ENCODE data around the gene AFF1. TPM values are rescaled to one million over a fixed set of nuclear protein-coding genes. Genes with fewer than 3 reads are reported as not detected.
A peak's percentile ranks its signal among the peaks of the same experiment; 100 is the strongest.

The AFF1 gene
- total RNA-seq, 1 donor from 2014 or later = 112 TPM

DNA sequence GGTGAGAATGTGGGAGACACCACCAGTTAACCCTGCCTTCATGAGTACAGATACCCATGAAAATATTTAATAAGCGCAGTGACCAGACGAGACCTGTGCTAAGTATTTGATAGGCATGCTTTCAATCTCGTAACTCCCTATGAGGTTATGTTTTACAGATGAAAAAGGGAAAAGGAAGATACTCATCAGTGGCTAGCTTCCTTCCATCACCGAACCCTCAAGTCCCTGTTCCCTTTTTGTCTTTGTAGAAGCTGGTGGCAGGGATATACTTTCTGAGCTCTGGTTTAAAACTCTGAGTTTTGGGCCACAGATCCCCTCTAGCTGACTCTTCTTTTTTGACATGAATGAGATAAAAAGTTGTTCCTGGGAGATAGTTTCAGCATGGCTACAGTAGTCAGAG lies 26.3 kb downstream of the AFF1 start:
- no peaks in the 10 kb centered on the region for H3K27me3 ChIP-seq
- H3K36me3 ChIP-seq = no peaks in the 10 kb centered on the region
- DNase-seq (ENCODE audit: low spot score in 2 of 2) = no peak
- H3K27ac ChIP-seq = peak overlapping the region; percentile 26 to 40
- no peak overlapping the region for H3K4me3 ChIP-seq
- H3K9me3 ChIP-seq = no peaks in the 10 kb centered on the region
- intact Hi-C loops (cut with DNase I) = no loop called here
- peaks cover 2 to 28% of the 10 kb centered on the region in 2 donors for H3K4me1 ChIP-seq
- TF ChIP-seq, protein P1, sequence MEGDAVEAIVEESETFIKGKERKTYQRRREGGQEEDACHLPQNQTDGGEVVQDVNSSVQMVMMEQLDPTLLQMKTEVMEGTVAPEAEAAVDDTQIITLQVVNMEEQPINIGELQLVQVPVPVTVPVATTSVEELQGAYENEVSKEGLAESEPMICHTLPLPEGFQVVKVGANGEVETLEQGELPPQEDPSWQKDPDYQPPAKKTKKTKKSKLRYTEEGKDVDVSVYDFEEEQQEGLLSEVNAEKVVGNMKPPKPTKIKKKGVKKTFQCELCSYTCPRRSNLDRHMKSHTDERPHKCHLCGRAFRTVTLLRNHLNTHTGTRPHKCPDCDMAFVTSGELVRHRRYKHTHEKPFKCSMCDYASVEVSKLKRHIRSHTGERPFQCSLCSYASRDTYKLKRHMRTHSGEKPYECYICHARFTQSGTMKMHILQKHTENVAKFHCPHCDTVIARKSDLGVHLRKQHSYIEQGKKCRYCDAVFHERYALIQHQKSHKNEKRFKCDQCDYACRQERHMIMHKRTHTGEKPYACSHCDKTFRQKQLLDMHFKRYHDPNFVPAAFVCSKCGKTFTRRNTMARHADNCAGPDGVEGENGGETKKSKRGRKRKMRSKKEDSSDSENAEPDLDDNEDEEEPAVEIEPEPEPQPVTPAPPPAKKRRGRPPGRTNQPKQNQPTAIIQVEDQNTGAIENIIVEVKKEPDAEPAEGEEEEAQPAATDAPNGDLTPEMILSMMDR (IDR thresholded peaks at IDR 0.05) = no peak

DNA sequence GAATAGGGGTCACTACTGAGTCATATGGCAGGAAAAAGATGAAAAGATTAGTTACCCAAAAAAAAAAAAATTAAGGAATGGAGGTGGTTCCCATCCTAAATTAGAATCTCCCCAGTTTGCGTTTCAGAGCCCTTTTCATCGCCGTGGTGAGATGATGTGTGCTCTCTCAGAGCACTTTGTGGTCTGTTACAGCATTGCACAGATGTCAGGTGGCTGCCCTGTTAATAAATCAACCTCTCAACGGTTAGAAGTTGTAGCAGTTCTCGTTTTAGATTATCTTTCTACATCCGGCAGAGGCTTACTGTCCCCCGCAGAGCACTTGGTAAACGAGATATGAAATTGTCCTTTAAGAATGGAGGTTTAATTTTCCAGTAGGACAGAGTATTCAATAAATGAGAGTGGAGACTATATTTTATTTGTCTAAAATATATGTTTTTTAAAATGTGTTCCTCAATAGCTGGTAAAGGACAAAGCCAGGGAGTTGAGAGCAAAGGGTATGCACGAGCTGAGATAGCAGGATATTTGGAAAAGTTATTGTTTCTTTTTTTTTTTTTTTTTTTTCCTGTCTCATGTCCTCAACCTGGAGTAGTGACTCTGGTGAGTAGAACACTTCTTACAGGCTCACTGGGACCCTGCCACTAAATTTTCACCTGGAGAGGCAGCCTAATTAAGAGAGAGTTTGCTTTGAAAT lies 26.9 kb downstream of the AFF1 start:
- TF ChIP-seq, protein P1 (IDR thresholded peaks at IDR 0.05) = no peak
- no peak overlapping the region for H3K4me3 ChIP-seq
- H3K9me3 ChIP-seq = no peaks in the 10 kb centered on the region
- peak overlapping the region; percentile 26 to 40 for H3K27ac ChIP-seq
- H3K4me1 ChIP-seq = peaks cover 2 to 27% of the 10 kb centered on the region in 2 donors
- H3K36me3 ChIP-seq = no peaks in the 10 kb centered on the region
- no peak for DNase-seq (ENCODE audit: low spot score in 2 of 2)
- intact Hi-C loops (cut with DNase I) = no loop called here
- no peaks in the 10 kb centered on the region for H3K27me3 ChIP-seq

DNA sequence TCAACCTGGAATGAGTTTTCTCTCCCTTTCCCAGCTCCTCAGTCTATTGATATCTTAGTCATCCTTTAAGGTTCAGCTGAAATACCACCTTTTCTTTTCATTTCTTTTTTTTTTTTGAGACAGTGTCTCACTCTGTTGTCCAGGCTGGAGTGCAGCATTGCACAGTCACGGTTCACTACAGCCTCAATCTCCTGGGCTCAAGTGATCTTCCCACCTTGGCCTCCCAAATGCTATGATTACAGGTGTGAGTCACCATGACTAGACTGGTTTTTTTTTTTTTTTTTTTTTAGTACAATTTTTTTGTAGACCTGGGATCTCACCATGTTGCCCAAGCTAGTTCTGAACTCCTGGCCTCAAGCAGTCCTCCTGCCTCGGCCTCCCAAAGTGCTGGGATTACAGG lies 28.9 kb downstream of the AFF1 start:
- TF ChIP-seq, protein P1 (IDR thresholded peaks at IDR 0.05) = no peak
- Histone ChIP-seq H3K4me1 (peaks cover 2 to 19% of the 10 kb centered on the region in 2 donors), H3K27ac (no peak overlapping the region), H3K4me3 (no peak overlapping the region), H3K27me3 (no peaks in the 10 kb centered on the region), H3K9me3 (no peaks in the 10 kb centered on the region), H3K36me3 (no peaks in the 10 kb centered on the region)
- intact Hi-C loops (cut with DNase I) = no loop called here
- no peak for DNase-seq (ENCODE audit: low spot score in 2 of 2)

DNA sequence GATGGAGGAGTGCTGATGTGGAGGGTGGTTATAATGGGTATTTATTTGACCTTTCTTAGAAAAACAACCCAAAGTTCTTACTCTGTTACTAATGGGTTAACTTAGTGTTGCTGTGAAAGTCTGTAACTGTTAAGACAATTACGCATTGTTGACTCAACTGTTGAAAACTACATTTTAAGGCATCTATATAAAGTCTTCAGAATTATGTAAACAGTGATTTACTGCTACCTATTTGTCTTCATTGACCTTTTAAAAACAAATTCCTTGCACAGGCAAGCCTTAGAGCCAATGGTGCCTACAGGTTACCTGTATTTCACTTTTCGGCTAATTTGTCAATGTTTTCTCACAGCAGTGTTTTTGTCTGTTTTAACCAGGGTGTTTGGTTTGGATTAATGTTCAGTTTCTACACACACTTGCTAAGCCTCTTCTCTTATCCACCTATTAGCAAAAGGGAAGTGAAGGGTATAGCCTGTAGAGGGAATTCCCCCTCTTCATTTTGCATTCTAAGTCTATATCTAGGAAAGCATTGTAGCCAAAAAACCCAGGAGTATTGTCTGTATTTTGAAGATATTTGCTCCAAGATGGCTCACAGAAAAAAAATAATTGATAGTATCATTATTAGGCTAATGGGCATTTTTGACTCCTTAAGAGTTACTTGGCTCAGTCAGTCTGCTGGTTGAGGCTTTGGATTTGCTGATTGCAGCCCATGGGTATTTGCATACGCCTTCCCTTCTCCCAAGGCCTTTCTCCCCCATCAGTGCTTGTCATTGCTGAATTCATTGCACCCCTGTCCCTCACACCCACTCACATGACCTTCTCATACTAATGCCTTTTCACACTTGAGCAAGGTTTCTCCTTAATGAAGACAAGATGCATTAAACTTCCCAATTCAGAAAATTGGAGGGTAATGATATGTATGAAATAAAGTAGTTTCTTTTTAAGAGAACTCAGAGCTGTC lies 30.5 kb downstream of the AFF1 start:
- H3K36me3 ChIP-seq = no peaks in the 10 kb centered on the region
- no peak for DNase-seq (ENCODE audit: low spot score in 2 of 2)
- H3K9me3 ChIP-seq = no peaks in the 10 kb centered on the region
- no peak overlapping the region for H3K4me3 ChIP-seq
- peaks cover 2 to 12% of the 10 kb centered on the region in 2 donors for H3K4me1 ChIP-seq
- TF ChIP-seq, protein P1 (IDR thresholded peaks at IDR 0.05) = no peak
- H3K27me3 ChIP-seq = no peaks in the 10 kb centered on the region
- H3K27ac ChIP-seq = no peak overlapping the region
- intact Hi-C loops (cut with DNase I) = no loop called here

DNA sequence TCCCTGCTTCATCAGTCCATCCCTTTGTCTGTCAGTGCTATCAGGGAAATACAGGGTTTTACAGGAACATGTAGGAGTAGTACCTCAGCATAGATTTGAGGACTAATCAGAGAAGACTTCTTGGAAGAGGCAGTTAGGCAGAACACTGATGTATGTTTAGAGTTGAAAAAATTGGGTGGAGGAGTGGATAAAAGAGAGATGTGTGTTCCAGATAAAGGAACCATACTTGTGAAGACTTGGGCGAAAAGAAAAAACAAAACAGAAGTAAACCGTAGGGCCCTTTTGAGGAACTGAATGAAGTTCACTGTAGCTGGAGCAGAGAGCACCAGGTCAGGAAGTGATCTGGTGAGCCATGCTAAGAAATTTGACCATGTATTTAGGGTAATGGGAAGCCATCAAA lies 32.3 kb downstream of the AFF1 start:
- H3K27me3 ChIP-seq = no peaks in the 10 kb centered on the region
- H3K4me3 ChIP-seq = no peak overlapping the region
- peaks cover 0 to 5% of the 10 kb centered on the region in 2 donors for H3K4me1 ChIP-seq
- DNase-seq (ENCODE audit: low spot score in 2 of 2) = no peak
- TF ChIP-seq, protein P1 (IDR thresholded peaks at IDR 0.05) = no peak
- H3K36me3 ChIP-seq = no peaks in the 10 kb centered on the region
- H3K27ac ChIP-seq = no peak overlapping the region
- intact Hi-C loops (cut with DNase I) = no loop called here
- no peaks in the 10 kb centered on the region for H3K9me3 ChIP-seq

Measured in ascending aorta (tissue), 2 donors.